Progenitor cell of endocrine pancreas (in vitro differentiated cells): Measurements from ENCODE around the gene NPTXR. TPM values are rescaled to one million over a fixed set of nuclear protein-coding genes. Genes with fewer than 3 reads are reported as not detected.

ENCODE experiments used
- DNase-seq: peaks from one replicate; pipeline ENCODE4 v3.0.0; 2021; ENCODE audit warnings: low spot score; ENCODE audit not compliant: unreplicated experiment
- H3K27ac Mint-ChIP-seq: 2 replicates; pipeline ENCODE4 v1.8.0; 2021; ENCODE audit warnings: mild to moderate bottlenecking, moderate library complexity, mixed read lengths
- H3K27me3 Mint-ChIP-seq: 2 replicates; pipeline ENCODE4 v1.8.0; 2021; ENCODE audit warnings: mixed read lengths
- H3K36me3 Mint-ChIP-seq: 2 replicates; pipeline ENCODE4 v1.8.0; 2022; ENCODE audit warnings: mixed read lengths; ENCODE audit not compliant: insufficient read depth
- H3K4me1 Mint-ChIP-seq: 2 replicates; pipeline ENCODE4 v1.8.0; 2021; ENCODE audit warnings: low read depth, mixed read lengths
- H3K4me3 Mint-ChIP-seq: 2 replicates; pipeline ENCODE4 v1.8.0; 2021; ENCODE audit warnings: low read depth, mild to moderate bottlenecking, moderate library complexity, mixed read lengths
- H3K9me3 Mint-ChIP-seq: 2 replicates; pipeline ENCODE4 v1.8.0; 2021; ENCODE audit warnings: low read depth, mixed read lengths
- CTCF ChIP-seq: fragments of 200-600 bp; sonication (generic); IDR thresholded peaks from one replicate; pipeline ENCODE4 v1.5.0; 2021; ENCODE audit warnings: antibody characterized with exemption, mild to moderate bottlenecking; ENCODE audit not compliant: unreplicated experiment
- total RNA-seq: library from RNA; stranded (reverse); gene quantifications from 2 replicates; pipeline ENCODE4 v1.2.1, GENCODE V29; 2021

Gene NPTXR
- total RNA-seq, 1 donor from 2014 or later: 4.7 TPM

GRCh38 chr22:38881997-38882879 is 38.4 kb upstream of the NPTXR start:
- Mint-ChIP-seq H3K4me1 (peaks cover 10% of the 10 kb centered on the region), H3K27me3 (peaks cover 35% of the 10 kb centered on the region), H3K9me3 (no peaks in the 10 kb centered on the region), H3K27ac (peak overlapping the region; percentile 47), H3K36me3 (no peaks in the 10 kb centered on the region), H3K4me3 (no peak overlapping the region)
- TF ChIP-seq CTCF: no peak
- no peak for DNase-seq

- H3K4me3 Mint-ChIP-seq: no peak overlapping the region
- no peak for DNase-seq
- H3K4me1 Mint-ChIP-seq: peaks cover 10% of the 10 kb centered on the region
- H3K27me3 Mint-ChIP-seq: peaks cover 37% of the 10 kb centered on the region
- H3K36me3 Mint-ChIP-seq: no peaks in the 10 kb centered on the region
- H3K27ac Mint-ChIP-seq: no peak overlapping the region
- no peaks in the 10 kb centered on the region for H3K9me3 Mint-ChIP-seq
- TF ChIP-seq CTCF: no peak
Measured at GRCh38 chr22:38881464-38881871, 37.6 kb upstream of the NPTXR start.

GRCh38 chr22:38879961-38880360 is 36.1 kb upstream of the NPTXR start:
- Mint-ChIP-seq H3K27me3 (peaks cover 45% of the 10 kb centered on the region), H3K27ac (no peak overlapping the region)
- no peak for TF ChIP-seq CTCF

GRCh38 chr22:38879108-38879729 is 35.4 kb upstream of the NPTXR start:
- Mint-ChIP-seq H3K27ac (no peak overlapping the region), H3K9me3 (no peaks in the 10 kb centered on the region), H3K36me3 (no peaks in the 10 kb centered on the region), H3K4me3 (no peak overlapping the region), H3K4me1 (peaks cover 12% of the 10 kb centered on the region), H3K27me3 (peaks cover 42% of the 10 kb centered on the region)
- no peak for TF ChIP-seq CTCF
- no peak for DNase-seq

More at GRCh38 chr22:38879961-38880360, 36.1 kb upstream of the NPTXR start:
- Mint-ChIP-seq H3K9me3 (no peaks in the 10 kb centered on the region), H3K4me1 (peaks cover 12% of the 10 kb centered on the region), H3K4me3 (no peak overlapping the region), H3K36me3 (no peaks in the 10 kb centered on the region)
- no peak for DNase-seq

GRCh38 chr22:38878001-38878400 is 34.2 kb upstream of the NPTXR start:
- Mint-ChIP-seq H3K27me3 (peaks cover 39% of the 10 kb centered on the region), H3K9me3 (no peaks in the 10 kb centered on the region), H3K36me3 (no peaks in the 10 kb centered on the region), H3K4me3 (no peak overlapping the region), H3K27ac (no peak overlapping the region), H3K4me1 (peaks cover 18% of the 10 kb centered on the region)
- TF ChIP-seq CTCF: no peak
- DNase-seq: no peak
